Liver (tissue), 3 donors: Measurements from ENCODE around the gene STK11IP.

Source experiments
- EGR1 ChIP-seq, 2 donors: IDR thresholded peaks; 2 replicates each; pipeline ENCODE4 v1.6.1; 2016 to 2018; ENCODE audit warnings: antibody characterized with exemption in 2 of 2, low read depth in 2 of 2
- FOXA1 ChIP-seq: IDR thresholded peaks from 2 replicates; pipeline ENCODE4 v1.6.1; 2016; ENCODE audit warnings: antibody characterized with exemption
- GABPA ChIP-seq, 2 donors: IDR thresholded peaks in 1 of 2; conservative IDR thresholded peaks in 1 of 2; 2 replicates each; pipeline ENCODE4 v1.6.1; 2016; ENCODE audit warnings: antibody characterized with exemption in 2 of 2, mild to moderate bottlenecking in 1 of 2, moderate library complexity in 1 of 2
- HNF4G ChIP-seq: IDR thresholded peaks from 2 replicates; pipeline ENCODE4 v1.6.1; 2016; ENCODE audit warnings: antibody characterized with exemption
- JUND ChIP-seq, 2 donors: IDR thresholded peaks; 2 replicates each; pipeline ENCODE4 v1.6.1; 2016; ENCODE audit warnings: antibody characterized with exemption in 2 of 2
- RAD21 ChIP-seq, 2 donors: IDR thresholded peaks; 2 replicates each; pipeline ENCODE4 v1.6.1; 2016; ENCODE audit warnings: antibody characterized with exemption in 2 of 2, mild to moderate bottlenecking in 2 of 2
- SP1 ChIP-seq: IDR thresholded peaks from 2 replicates; pipeline ENCODE4 v1.6.1; 2018; ENCODE audit warnings: antibody characterized with exemption, mild to moderate bottlenecking
- YY1 ChIP-seq: IDR thresholded peaks from 2 replicates; pipeline ENCODE4 v1.6.1; 2016; ENCODE audit warnings: antibody characterized with exemption, mild to moderate bottlenecking
- TF ChIP-seq, protein P1 (sequence below): fragments of 150-350 bp; IDR thresholded peaks from 2 replicates; pipeline ENCODE4 v1.5.1; 2017; ENCODE audit warnings: improper control_type of control experiment, low read depth, low read length; ENCODE audit not compliant: missing input control
- TF ChIP-seq, protein P2 (sequence below): IDR thresholded peaks from 2 replicates; pipeline ENCODE4 v1.6.1; 2016; ENCODE audit warnings: antibody characterized with exemption
- TF ChIP-seq, protein P3 (sequence below): IDR thresholded peaks from 2 replicates; pipeline ENCODE4 v1.6.1; 2016; ENCODE audit warnings: antibody characterized with exemption, mild to moderate bottlenecking
- donor health status: healthy.
- donor health status: healthy.

- no peak for TF ChIP-seq YY1
- TF ChIP-seq HNF4G: no peak
- TF ChIP-seq, protein P1, sequence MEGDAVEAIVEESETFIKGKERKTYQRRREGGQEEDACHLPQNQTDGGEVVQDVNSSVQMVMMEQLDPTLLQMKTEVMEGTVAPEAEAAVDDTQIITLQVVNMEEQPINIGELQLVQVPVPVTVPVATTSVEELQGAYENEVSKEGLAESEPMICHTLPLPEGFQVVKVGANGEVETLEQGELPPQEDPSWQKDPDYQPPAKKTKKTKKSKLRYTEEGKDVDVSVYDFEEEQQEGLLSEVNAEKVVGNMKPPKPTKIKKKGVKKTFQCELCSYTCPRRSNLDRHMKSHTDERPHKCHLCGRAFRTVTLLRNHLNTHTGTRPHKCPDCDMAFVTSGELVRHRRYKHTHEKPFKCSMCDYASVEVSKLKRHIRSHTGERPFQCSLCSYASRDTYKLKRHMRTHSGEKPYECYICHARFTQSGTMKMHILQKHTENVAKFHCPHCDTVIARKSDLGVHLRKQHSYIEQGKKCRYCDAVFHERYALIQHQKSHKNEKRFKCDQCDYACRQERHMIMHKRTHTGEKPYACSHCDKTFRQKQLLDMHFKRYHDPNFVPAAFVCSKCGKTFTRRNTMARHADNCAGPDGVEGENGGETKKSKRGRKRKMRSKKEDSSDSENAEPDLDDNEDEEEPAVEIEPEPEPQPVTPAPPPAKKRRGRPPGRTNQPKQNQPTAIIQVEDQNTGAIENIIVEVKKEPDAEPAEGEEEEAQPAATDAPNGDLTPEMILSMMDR: no peak
- TF ChIP-seq SP1: no peak
- no peak for TF ChIP-seq JUND (IDR thresholded peaks at IDR 0.05)
- TF ChIP-seq, protein P2, sequence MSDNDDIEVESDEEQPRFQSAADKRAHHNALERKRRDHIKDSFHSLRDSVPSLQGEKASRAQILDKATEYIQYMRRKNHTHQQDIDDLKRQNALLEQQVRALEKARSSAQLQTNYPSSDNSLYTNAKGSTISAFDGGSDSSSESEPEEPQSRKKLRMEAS: no peak
- TF ChIP-seq EGR1 (IDR thresholded peaks at IDR 0.05; ENCODE audit: low read depth in 2 of 2): no peak
- TF ChIP-seq RAD21 (IDR thresholded peaks at IDR 0.05): no peak
- no peak for TF ChIP-seq FOXA1
- TF ChIP-seq, protein P3, sequence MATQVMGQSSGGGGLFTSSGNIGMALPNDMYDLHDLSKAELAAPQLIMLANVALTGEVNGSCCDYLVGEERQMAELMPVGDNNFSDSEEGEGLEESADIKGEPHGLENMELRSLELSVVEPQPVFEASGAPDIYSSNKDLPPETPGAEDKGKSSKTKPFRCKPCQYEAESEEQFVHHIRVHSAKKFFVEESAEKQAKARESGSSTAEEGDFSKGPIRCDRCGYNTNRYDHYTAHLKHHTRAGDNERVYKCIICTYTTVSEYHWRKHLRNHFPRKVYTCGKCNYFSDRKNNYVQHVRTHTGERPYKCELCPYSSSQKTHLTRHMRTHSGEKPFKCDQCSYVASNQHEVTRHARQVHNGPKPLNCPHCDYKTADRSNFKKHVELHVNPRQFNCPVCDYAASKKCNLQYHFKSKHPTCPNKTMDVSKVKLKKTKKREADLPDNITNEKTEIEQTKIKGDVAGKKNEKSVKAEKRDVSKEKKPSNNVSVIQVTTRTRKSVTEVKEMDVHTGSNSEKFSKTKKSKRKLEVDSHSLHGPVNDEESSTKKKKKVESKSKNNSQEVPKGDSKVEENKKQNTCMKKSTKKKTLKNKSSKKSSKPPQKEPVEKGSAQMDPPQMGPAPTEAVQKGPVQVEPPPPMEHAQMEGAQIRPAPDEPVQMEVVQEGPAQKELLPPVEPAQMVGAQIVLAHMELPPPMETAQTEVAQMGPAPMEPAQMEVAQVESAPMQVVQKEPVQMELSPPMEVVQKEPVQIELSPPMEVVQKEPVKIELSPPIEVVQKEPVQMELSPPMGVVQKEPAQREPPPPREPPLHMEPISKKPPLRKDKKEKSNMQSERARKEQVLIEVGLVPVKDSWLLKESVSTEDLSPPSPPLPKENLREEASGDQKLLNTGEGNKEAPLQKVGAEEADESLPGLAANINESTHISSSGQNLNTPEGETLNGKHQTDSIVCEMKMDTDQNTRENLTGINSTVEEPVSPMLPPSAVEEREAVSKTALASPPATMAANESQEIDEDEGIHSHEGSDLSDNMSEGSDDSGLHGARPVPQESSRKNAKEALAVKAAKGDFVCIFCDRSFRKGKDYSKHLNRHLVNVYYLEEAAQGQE: no peak
- no peak for TF ChIP-seq GABPA (IDR thresholded peaks at IDR 0.05 in 1 of 2, conservative IDR thresholded peaks at IDR 0.05 in 1 of 2)
Measured at GRCh38 chr2:219611306-219611705, 13.6 kb downstream of the STK11IP start.
